Adrenal gland (tissue), 5 donors: Measurements from ENCODE around the gene SELENOP.
"Not testable (repeated sequence)": the region's sequence is repeated elsewhere in the genome, so short reads cannot be mapped to it uniquely, and the experiment has no call there.

Experiments used
- POLR2A ChIP-seq, 2 donors: fragments of 450-650 bp; IDR thresholded peaks; one replicate each; pipeline ENCODE4 v1.6.1; 2017; ENCODE audit warnings: antibody characterized with exemption in 2 of 2, mild to moderate bottlenecking in 2 of 2, moderate library complexity in 1 of 2
- TF ChIP-seq, protein P1 (sequence below), 6 experiments: fragments of 450-650 bp in 4 of 6; fragments of 200-600 bp in 2 of 6; sonication (generic) in 1 of 6; IDR thresholded peaks; 1 replicate in 5 of 6; 2 replicates in 1 of 6; pipeline versions ENCODE4 v1.5.1 to v1.8.0; 2016 to 2021; ENCODE audit warnings: antibody characterized with exemption in 6 of 6, mild to moderate bottlenecking in 2 of 6, moderate library complexity in 1 of 6
- donor health status: DM: no; HTN: no; CAD: no.

- TF ChIP-seq POLR2A (IDR thresholded peaks at IDR 0.05): not testable (repeated sequence)
- TF ChIP-seq, protein P1, sequence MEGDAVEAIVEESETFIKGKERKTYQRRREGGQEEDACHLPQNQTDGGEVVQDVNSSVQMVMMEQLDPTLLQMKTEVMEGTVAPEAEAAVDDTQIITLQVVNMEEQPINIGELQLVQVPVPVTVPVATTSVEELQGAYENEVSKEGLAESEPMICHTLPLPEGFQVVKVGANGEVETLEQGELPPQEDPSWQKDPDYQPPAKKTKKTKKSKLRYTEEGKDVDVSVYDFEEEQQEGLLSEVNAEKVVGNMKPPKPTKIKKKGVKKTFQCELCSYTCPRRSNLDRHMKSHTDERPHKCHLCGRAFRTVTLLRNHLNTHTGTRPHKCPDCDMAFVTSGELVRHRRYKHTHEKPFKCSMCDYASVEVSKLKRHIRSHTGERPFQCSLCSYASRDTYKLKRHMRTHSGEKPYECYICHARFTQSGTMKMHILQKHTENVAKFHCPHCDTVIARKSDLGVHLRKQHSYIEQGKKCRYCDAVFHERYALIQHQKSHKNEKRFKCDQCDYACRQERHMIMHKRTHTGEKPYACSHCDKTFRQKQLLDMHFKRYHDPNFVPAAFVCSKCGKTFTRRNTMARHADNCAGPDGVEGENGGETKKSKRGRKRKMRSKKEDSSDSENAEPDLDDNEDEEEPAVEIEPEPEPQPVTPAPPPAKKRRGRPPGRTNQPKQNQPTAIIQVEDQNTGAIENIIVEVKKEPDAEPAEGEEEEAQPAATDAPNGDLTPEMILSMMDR (IDR thresholded peaks at IDR 0.05): not testable (repeated sequence)
Observed at GRCh38 chr5:42844408-42844807, 32.7 kb upstream of the SELENOP start.
